Smooth muscle cell (in vitro differentiated cells): ENCODE measurements around the gene CCDC93. TPM values are rescaled to one million over a fixed set of nuclear protein-coding genes. Genes with fewer than 3 reads are reported as not detected.
"Not testable (repeated sequence)": the region's sequence is repeated elsewhere in the genome, so short reads cannot be mapped to it uniquely, and the experiment has no call there.

ENCODE experiments used
- DNase-seq: peaks from one replicate; lab custom pipeline; 2025; ENCODE audit not compliant: unreplicated experiment; lab: John Stamatoyannopoulos, UW
- H2AFZ ChIP-seq: fragments of 200-600 bp; sonication (generic); 2 replicates; pipeline ENCODE4 v1.6.0; 2016; ENCODE audit warnings: antibody characterized with exemption, low read depth, mild to moderate bottlenecking
- H3F3A ChIP-seq: fragments of 200-600 bp; sonication (generic); 2 replicates; pipeline ENCODE4 v1.6.0; 2017; ENCODE audit warnings: antibody characterized with exemption, low read depth
- H3K27ac ChIP-seq: fragments of 200-600 bp; sonication (generic); 2 replicates; pipeline ENCODE4 v1.5.1; 2016; ENCODE audit warnings: low read depth, mild to moderate bottlenecking
- H3K27me3 ChIP-seq: fragments of 200-600 bp; sonication (generic); 2 replicates; pipeline ENCODE4 v1.6.1; 2016; ENCODE audit warnings: low read depth, mild to moderate bottlenecking
- H3K36me3 ChIP-seq: fragments of 200-600 bp; sonication (generic); 2 replicates; pipeline ENCODE4 v1.5.1; 2016; ENCODE audit warnings: low read depth
- H3K4me1 ChIP-seq: fragments of 200-600 bp; sonication (generic); 2 replicates; pipeline ENCODE4 v1.5.1; 2016; ENCODE audit warnings: low read depth
- H3K4me2 ChIP-seq: fragments of 200-600 bp; sonication (generic); 2 replicates; pipeline ENCODE4 v1.6.0; 2016; ENCODE audit warnings: mild to moderate bottlenecking
- H3K4me3 ChIP-seq: fragments of 200-600 bp; sonication (generic); 2 replicates; pipeline ENCODE4 v1.5.1; 2016; ENCODE audit warnings: mild to moderate bottlenecking
- H3K79me2 ChIP-seq: fragments of 200-600 bp; sonication (generic); 2 replicates; pipeline ENCODE4 v1.6.0; 2016; ENCODE audit warnings: low read depth, mild to moderate bottlenecking
- H3K9ac ChIP-seq: fragments of 200-600 bp; sonication (generic); 2 replicates; pipeline ENCODE4 v1.6.0; 2016; ENCODE audit warnings: low read depth
- H3K9me3 ChIP-seq: fragments of 200-600 bp; sonication (generic); replicated peaks from 2 replicates; pipeline ENCODE4 v1.5.1; 2016; ENCODE audit warnings: low read depth
- H4K20me1 ChIP-seq: fragments of 200-600 bp; sonication (generic); 2 replicates; pipeline ENCODE4 v1.6.0; 2016; ENCODE audit warnings: low read depth
- CTCF ChIP-seq: fragments of 200-600 bp; sonication (generic); IDR thresholded peaks from 2 replicates; pipeline ENCODE4 v1.5.1; 2017; ENCODE audit warnings: borderline replicate concordance, mild to moderate bottlenecking, antibody characterized with exemption; ENCODE audit not compliant: insufficient read depth, poor library complexity, severe bottlenecking
- WGBS: methylation state at CpG from one replicate; pipeline ENCODE4 v1.1.7; 2016; ENCODE audit warnings: low lambda C conversion rate; 5-methylcytosine and 5-hydroxymethylcytosine counted together
- polyA plus RNA-seq: library from polyadenylated mRNA; unstranded; fragments of >200 nt; fragmentation: Nextera tagmentation; extraction: Ambion mirVana; gene quantifications from 2 replicates; pipeline ENCODE4 v1.2.1, GENCODE V29; 2016
- total RNA-seq: library from RNA; depleted of rRNA; stranded (reverse); fragments of >200 nt; gene quantifications from 2 replicates; pipeline ENCODE4 v1.2.3, GENCODE V29; 2014

Gene CCDC93
- total and polyA plus RNA-seq, 2 experiments from 2014 or later, result 9.5 to 13.2 TPM

DNA sequence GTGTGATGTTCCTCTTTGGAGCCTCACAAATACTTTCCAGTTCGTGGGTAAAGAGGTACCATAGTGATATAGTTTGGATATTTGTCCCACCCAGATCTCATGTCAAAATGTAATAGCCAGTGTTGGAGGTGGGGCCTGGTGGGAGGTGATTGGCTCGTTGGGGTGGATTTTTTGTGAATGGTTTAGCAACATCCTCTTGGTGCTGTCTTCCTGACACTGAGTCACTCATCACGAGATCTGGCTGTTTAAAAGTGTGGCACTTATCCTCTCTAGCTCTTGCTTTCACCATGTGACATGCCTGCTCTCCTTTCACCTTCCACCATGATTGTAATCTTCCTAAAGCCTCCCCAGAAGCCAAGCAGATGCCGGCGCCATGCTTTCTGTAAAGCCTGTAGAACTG, 3.0 kb upstream of the CCDC93 start:
- Histone ChIP-seq H3K79me2 (peaks cover 16% of the 10 kb centered on the region), H4K20me1 (peaks cover 11% of the 10 kb centered on the region), H3K4me2 (no peak overlapping the region), H3K27ac (no peak overlapping the region), H3K27me3 (no peaks in the 10 kb centered on the region), H3K4me3 (no peak overlapping the region), H3K4me1 (peaks cover 12% of the 10 kb centered on the region), H3K9ac (no peak overlapping the region), H3F3A (peaks cover 6% of the 10 kb centered on the region), H2AFZ (no peak overlapping the region), H3K36me3 (no peaks in the 10 kb centered on the region), H3K9me3 (no peaks in the 10 kb centered on the region)
- no peak for DNase-seq
- TF ChIP-seq CTCF, result no peak
- WGBS, result 82% methylated on average over 5 of the region's 5 CpGs

DNA sequence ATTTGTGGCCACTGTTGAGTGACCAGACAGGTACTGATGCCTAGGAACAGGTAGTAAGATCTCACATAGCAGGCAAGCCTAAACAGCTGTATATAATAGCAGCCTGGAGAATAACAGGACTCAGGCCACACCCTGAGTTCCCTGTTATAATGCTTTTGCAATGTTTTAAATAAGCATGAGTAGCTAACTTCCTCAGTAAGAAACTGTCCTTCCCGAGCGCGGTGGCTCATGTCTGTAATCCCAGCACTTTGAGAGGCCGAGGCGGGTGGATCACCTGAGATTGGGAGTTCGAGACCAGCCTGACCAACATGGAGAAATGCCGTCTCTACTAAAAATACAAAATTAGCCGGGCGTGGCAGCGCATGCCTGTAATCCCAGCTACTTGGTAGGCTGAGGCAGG, 1.9 kb upstream of the CCDC93 start:
- DNase-seq, H3K27ac ChIP-seq, H3K27me3 ChIP-seq, H3K9me3 ChIP-seq, H2AFZ ChIP-seq, H3K4me3 ChIP-seq, H3K9ac ChIP-seq, H3K4me2 ChIP-seq, H3K36me3 ChIP-seq, H3F3A ChIP-seq: not testable (repeated sequence)
- Histone ChIP-seq H3K79me2 (peaks cover 26% of the 10 kb centered on the region), H4K20me1 (peaks cover 23% of the 10 kb centered on the region), H3K4me1 (peaks cover 12% of the 10 kb centered on the region)
- 91% methylated on average over 10 of the region's 10 CpGs for WGBS

DNA sequence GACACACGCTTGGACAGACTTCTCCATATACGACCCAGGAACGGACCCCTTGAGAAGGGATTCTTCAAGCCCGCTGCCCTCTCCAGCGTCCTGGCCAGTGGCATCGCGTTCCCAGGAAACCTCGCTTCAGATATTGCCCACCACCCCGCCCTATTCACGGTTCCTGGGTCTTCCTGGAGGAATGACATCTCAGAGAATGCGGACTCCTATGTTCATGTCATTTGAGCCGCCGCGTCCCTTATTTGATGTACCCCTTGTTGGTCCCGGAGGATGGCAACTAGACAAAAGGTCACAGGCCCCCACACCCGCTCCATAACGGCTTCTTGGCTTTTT, 588 bp upstream of the CCDC93 start:
- peak overlapping the region; percentile 99 for H2AFZ ChIP-seq
- peak overlapping the region; percentile 99 for H3K4me2 ChIP-seq
- peaks cover 6% of the 10 kb centered on the region for H3F3A ChIP-seq
- no peaks in the 10 kb centered on the region for H3K9me3 ChIP-seq
- H3K36me3 ChIP-seq, result no peaks in the 10 kb centered on the region
- no peak overlapping the region for H3K27ac ChIP-seq
- H3K4me1 ChIP-seq, result peaks cover 12% of the 10 kb centered on the region
- 3% methylated on average over 17 of the region's 17 CpGs for WGBS
- TF ChIP-seq CTCF, result no peak
- H3K9ac ChIP-seq, result peak overlapping the region; percentile 32
- peaks cover 33% of the 10 kb centered on the region for H4K20me1 ChIP-seq
- peaks cover 38% of the 10 kb centered on the region for H3K79me2 ChIP-seq
- peak overlapping the region; percentile 97 for H3K4me3 ChIP-seq
- DNase-seq, result no peak
- H3K27me3 ChIP-seq, result no peaks in the 10 kb centered on the region

DNA sequence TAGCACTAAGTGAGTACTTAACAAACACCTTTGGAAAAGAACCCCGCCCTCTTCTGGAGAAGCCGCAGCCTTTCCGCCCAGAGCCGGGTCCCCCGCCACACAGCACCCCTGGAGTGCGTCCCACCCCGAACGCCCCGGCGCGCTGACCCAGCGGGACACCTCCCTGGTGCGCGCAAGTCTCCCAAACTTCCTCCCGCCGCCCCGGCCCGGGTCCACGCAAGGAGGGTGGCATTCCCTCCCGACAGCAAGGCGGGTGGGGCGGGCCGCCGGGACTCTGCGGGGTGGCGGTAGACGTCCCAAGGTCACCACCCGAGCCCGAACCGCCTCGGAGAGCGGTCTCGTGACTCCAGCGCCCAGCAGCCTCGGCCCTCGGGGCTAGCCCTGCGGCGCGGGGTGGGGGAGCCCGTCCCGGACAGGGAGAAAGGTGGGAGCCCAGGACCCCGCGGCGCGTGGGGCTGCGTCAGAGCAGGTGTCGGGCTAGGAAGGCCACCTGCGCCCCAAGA, 598 bp downstream of the CCDC93 start:
- peak overlapping the region; percentile 82 for H3K9ac ChIP-seq
- peak overlapping the region; percentile 97 for H3K4me3 ChIP-seq
- peak overlapping the region; percentile 99 for H3K4me2 ChIP-seq
- peaks cover 3% of the 10 kb centered on the region for H3K36me3 ChIP-seq
- H3K79me2 ChIP-seq, result peaks cover 48% of the 10 kb centered on the region
- peaks cover 43% of the 10 kb centered on the region for H4K20me1 ChIP-seq
- peak; percentile 34 for DNase-seq
- peaks cover 12% of the 10 kb centered on the region for H3K4me1 ChIP-seq
- peak overlapping the region; percentile 99 for H2AFZ ChIP-seq
- TF ChIP-seq CTCF, result no peak
- no peaks in the 10 kb centered on the region for H3K27me3 ChIP-seq
- H3K9me3 ChIP-seq, result no peaks in the 10 kb centered on the region
- H3K27ac ChIP-seq, result peak overlapping the region; percentile 68
- 2% methylated on average over 26 of the region's 48 CpGs for WGBS
- H3F3A ChIP-seq, result peaks cover 6% of the 10 kb centered on the region
